Stomach (tissue), 4 donors: Measurements from ENCODE around the gene ZNF428.

Experiments used
- EP300 ChIP-seq: sonication (generic); formaldehyde crosslinking; IDR thresholded peaks from one replicate; pipeline ENCODE4 v1.6.1; 2017; ENCODE audit warnings: antibody characterized with exemption
- POLR2A ChIP-seq, 4 donors: fragments of 450-650 bp; IDR thresholded peaks; one replicate each; pipeline ENCODE4 v1.6.1; 2016; ENCODE audit warnings: antibody characterized with exemption in 4 of 4, control low read depth in 2 of 4, mild to moderate bottlenecking in 1 of 4, moderate library complexity in 1 of 4

DNA sequence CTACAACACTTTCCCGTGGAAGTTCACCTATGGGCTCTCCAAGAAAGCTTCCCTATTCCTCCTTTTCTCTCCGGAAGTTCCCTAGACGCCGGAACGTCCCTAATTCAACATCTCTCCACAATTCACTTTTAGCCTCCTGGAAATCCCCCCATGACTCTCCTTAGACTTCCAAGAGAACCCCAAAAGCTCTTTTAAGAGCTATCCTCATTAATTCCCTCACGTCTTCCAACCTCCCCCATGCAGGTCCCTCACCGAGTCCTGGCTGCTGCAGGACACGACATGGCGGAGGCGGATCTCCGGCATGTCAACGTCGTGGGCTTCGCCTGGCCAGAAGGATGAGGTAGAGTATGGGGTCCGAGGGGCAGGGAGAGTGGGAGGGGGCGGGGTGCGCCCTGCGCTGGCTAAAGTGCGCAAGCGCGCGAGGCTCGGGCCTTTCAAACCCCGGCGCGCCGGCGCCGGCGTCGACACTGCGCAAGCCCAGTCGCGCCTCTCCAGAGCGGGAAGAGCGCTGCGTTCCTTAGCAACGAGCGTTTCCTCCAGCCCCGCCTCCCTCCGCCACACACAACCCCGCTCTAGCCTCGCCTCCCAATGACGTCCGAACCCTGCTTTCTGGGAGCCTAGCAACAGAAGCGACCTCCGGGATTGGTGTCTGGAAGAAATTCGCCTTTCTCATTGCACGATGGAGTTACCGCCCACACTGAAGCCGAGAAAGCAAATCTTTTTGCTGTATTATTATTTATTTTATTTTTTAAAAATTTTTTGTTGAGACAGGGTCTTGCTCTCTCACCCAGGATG is 44.1 kb downstream of the ZNF428 start, which contains the start of the genes PINLYP and XRCC1:
- peak; percentile 23 for TF ChIP-seq EP300
- no peak for TF ChIP-seq POLR2A (IDR thresholded peaks at IDR 0.05)
